ENCODE results near the gene POLA2.
"Not testable (repeated sequence)": the region's sequence is repeated elsewhere in the genome, so short reads cannot be mapped to it uniquely, and the experiment has no call there.

Gene POLA2, protein sequence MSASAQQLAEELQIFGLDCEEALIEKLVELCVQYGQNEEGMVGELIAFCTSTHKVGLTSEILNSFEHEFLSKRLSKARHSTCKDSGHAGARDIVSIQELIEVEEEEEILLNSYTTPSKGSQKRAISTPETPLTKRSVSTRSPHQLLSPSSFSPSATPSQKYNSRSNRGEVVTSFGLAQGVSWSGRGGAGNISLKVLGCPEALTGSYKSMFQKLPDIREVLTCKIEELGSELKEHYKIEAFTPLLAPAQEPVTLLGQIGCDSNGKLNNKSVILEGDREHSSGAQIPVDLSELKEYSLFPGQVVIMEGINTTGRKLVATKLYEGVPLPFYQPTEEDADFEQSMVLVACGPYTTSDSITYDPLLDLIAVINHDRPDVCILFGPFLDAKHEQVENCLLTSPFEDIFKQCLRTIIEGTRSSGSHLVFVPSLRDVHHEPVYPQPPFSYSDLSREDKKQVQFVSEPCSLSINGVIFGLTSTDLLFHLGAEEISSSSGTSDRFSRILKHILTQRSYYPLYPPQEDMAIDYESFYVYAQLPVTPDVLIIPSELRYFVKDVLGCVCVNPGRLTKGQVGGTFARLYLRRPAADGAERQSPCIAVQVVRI

DNA sequence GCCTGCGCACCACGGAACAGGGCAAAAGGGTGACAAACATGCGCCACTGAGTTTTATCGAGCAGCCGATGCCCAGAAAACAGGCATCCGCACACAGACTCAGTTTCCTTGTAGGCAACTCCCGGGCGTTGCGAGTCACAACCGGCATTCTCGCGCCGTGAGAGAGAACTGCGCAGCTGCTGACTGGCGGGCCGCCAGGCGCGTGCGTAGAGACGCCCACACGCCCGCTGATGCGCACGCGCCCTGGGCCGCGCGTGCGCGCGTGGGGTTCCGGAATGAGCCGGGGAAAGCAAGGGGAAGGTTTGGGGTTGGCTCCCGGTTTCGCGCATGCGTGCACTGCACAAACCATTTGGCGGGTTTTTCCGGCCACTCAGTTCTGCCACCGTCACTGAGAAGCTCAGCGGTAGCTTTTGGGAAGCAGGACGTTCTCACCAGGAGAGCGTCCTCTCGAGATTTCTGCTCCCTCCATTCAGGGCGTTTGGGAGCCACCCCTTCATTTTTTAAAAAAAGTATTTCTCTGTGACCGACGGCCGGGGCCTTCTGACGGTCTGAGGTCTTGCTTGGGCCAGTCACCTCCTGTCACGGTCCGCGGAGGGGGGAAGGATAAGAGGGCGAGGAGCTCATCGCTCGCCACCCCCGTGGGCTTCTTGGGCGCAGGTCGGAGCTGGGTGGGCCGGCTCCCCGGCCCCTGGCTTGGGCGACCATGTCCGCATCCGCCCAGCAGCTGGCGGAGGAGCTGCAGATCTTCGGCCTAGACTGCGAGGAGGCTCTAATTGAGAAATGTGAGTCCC, at the start of gene POLA2:
Gene POLA2 (plus strand): TSS at position 372 of the 790 bp plus-strand sequence. CDS start 331 bp downstream, at position 703.
- DNase-seq: peak; percentile 97

DNA sequence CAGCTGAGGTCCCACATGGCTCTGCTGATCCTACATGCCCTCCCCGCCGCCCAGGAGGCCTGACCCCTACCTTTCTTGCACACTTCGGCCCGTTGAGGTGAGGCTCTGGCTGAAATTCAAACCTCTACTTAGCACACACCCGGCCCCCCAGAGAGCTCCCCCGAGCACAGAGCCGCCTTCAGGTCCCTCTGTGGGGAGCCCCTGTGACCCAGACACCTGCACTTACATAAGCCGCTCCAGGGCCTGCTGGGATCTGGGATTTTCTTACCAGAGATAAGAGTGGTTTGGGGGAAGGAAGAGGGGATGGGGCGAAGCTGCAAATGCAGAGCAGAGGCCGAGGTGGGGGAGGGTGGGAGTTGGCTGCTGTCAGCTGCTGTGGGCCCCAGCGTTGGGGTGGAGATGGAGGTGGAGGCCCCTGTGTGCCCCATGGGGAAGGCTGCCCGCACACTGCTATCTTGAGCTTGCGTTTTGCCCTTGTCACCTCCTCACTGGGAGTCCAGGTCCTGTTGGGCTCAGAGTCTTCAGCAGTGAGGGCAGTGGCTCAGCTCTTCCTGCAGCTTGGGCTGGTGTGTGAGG, 49.4 kb upstream of the POLA2 start:
- DNase-seq: no peak

DNA sequence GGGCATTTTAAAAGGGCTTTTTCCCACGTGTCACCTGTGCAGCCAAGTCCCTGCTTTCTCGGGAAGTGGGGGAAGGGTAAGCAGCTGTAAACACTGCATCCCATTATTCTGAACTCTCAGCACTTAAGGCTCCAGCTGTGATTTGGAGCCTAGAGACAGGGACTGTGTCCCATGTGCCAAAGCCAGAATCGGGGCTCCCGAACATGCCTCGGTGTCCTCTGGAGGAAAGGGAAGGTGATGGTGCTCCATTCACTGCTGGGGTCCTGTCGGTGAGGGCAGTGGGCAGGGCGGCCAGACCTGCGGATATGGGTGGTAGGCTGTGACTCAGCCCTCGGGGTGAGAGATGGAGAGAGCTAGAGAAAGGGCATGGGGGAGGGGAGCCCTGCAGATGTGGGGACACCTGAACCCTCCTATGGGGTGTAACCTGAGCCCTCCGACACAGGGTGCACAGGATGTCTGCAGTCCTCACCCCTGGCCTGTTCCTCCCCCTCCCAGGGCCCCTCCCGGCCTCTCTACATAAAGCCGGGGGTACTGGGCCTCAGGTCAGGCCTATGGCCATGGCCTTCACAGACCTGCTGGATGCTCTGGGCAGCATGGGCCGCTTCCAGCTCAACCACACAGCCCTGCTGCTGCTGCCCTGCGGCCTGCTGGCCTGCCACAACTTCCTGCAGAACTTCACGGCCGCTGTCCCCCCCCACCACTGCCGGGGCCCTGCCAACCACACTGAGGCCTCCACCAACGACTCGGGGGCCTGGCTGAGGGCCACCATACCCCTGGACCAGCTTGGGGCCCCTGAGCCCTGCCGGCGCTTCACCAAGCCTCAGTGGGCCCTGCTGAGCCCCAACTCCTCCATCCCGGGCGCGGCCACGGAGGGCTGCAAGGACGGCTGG, 48.2 kb upstream of the POLA2 start:
- DNase-seq: peak; percentile 53

DNA sequence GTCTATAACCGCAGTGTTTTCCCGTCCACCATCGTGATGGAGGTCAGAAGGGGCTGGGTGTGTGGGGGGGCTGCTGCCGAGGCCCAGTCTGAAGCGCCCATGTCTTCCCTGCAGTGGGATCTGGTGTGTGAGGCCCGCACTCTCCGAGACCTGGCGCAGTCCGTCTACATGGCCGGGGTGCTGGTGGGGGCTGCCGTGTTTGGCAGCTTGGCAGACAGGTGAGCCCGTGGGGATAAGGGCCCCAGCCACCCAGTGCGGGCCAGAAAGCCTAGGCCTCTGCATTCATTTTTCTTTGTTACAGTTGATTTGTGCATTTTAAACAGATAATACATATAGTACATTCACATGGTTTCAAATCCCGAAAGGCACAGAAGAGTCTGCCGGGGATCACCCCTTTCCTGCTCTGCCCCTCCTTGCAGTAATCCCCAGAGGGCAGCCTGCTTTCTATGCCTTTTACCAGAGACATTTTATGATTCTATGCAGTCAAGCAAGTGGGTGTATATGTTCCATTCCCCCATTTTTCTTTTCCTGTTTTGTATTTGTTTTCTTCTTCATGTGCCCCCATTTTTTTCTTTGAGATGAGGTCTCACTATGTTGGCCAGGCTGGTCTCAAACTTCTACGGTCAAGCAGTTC, 47.4 kb upstream of the POLA2 start:
- DNase-seq: no peak

DNA sequence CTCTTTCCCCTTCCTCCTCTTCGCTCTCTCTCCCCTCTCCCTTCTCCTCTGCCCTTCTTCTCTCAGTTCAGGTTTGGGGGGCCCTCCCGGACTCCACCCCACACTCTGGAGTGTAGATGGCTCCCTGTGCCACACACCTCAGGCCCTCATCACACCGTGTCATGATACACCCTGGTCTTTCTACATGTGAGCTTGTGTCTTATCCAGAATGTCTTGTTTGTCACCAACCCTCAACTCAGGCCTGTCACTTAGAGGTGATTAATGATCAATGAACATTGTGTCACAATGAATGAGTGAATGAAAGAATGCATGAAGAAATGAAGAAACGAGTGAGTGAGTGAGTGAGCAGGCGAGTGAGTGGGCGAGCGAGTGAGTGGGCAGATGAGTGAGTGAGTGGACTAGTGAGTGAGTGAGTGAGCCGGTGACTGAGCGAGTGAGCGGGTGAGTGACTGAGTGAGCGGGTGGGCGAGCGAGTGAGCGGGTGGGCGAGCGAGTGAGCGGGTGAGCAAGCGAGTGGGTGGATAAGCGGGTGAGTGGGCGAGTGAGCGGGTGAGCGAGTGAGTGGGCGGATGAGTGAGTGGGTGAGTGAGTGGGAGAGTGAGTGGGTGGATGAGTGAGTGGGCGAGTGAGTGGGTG, 46.2 kb upstream of the POLA2 start:
- DNase-seq: peak; percentile 49

DNA sequence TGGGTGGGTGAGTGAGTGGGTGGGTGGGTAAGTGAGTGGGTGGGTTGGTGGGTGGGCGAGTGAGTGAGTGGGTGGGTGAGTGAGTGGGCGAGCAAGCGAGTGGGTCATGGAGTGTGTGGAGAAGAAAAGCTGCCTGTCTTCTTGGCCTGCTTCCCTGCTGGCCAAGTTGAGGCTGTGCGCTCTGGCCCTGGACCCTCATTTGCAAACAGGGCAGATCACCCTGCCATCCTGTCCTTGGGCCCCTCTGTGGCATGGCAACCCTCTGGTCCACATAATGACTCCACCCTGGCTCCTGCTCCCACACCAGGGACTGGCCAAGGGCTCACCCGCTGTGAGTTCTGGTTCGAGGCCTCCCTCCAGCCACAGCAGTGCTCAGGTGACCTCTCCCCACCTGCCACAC, 44.9 kb upstream of the POLA2 start:
- no peak for DNase-seq

DNA sequence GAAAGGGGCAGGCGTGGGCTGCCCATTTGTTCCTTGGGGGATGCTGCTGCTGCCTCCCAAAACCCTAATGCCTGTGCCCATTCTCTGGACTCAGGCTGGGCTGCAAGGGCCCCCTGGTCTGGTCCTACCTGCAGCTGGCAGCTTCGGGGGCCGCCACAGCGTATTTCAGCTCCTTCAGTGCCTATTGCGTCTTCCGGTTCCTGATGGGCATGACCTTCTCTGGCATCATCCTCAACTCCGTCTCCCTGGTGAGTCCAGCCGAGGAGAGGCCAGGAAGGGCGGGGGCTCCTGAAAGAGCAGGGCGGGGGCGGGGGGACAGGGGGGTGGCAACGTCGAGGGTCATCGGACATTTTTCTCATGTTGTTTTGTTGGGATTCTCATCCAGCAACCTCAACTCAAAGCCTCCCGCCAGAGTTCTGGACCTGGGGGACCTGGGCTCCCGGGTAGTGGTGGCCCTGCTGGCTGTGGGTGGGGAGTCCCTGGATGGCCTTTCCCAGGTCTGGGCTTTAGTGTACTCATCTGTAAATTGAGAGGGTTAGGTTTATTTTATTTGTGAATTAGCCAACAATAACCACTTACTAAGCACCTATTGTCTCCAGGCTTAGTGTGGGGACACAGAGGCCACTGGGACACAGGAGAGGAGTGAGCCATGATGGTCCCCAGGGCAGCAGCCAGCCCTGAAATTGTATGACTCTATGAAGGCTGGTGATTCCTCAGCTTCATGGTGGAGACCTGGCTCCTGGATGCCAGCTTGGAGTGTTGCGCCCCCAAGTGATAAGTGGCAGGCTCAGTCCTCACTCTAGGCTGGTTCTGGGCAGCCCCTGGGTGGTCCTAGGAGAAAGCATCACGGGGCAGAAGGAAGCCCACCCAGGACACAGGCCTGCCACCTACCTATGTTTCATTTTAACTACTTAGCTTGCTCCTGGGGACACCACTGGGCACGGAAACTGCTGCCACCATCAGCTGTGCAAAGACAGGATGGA, 44.0 kb upstream of the POLA2 start:
- no peak for DNase-seq

DNA sequence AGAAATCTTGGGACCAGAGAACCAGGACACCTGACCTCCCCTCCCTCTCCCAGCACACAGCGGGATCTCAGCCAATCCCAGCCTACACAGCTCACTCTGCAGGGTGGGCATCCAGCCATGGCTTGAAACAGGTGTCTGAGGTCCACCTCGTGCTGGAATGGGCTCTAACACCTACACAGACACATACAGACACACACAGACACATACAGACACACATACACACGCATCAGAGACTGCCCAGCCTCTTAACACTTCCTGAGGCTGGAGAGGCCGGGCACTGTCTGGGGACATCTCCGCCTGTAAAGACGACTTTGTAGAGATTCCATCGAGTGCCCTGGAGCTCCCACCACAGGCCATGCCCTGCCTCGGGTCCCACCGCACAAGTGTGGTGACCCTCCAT, 43.3 kb upstream of the POLA2 start:
- DNase-seq: no peak

DNA sequence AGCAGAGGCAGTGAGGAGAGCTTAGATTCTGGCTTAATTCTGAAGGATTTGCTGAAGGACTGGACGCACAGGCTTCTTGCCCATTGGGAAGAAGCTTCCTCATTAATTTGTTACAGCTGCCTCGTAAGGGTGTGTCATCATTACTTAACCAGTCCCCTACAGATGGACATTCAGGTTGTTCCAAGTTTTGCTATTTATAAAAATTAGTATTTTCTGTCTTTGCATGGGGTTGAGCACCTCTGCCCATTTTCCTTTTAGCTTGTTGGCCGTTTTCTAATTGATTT, 41.9 kb upstream of the POLA2 start:
- DNase-seq: no peak

DNA sequence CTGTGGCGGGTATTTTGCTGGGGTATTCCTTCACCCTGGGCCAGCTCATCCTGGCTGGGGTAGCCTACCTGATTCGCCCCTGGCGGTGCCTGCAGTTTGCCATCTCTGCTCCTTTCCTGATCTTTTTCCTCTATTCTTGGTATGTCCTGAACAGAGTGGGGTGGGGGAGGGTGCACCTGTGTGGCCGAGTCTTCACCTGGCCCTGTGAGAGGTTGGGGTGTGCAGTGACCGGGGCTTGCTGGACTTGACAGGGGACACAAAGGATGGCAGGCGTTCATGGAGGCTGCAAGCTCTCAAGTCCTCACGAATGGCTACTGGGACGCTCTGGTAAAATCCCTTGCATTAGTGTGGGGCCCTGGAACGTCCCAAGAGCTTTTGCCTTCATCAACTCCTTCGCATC, 40.7 kb upstream of the POLA2 start:
- no peak for DNase-seq

DNA sequence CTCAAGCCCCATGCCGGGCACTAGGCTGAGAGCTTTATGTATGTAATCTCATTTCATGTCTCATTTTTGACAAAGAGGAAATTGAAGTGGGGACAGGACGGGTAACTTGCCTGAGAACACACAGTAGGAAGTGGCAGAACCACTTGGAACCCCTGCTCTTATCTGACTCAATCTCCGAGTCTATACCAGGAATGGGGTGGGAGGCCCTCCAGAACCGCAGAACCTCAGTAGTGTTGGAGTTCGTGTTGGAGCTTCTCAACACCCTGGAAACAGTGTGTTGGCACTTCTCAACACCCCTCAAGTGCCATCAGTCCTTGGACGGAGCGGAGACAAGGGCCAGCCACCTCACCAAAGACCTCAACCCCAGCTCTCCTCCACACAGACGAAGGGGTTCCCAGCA, 38.8 kb upstream of the POLA2 start:
- DNase-seq: no peak

DNA sequence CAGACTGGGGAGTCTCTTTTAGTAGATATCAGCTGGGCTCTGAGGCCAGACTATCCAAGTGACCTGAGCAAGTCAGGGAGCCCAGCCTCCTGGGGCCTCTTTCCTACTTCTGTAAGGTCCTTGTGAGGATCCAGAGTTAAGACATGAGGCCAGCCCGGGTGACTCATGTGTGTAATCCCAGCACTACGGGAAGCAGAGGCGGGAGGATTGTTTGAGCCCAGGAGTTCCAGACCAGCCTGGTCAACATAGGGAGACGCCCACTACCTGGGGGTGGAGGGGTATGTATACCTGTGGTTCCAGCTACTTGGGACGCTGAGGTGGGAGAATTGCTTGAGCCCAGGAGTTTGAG, 36.9 kb upstream of the POLA2 start:
- DNase-seq: no peak

DNA sequence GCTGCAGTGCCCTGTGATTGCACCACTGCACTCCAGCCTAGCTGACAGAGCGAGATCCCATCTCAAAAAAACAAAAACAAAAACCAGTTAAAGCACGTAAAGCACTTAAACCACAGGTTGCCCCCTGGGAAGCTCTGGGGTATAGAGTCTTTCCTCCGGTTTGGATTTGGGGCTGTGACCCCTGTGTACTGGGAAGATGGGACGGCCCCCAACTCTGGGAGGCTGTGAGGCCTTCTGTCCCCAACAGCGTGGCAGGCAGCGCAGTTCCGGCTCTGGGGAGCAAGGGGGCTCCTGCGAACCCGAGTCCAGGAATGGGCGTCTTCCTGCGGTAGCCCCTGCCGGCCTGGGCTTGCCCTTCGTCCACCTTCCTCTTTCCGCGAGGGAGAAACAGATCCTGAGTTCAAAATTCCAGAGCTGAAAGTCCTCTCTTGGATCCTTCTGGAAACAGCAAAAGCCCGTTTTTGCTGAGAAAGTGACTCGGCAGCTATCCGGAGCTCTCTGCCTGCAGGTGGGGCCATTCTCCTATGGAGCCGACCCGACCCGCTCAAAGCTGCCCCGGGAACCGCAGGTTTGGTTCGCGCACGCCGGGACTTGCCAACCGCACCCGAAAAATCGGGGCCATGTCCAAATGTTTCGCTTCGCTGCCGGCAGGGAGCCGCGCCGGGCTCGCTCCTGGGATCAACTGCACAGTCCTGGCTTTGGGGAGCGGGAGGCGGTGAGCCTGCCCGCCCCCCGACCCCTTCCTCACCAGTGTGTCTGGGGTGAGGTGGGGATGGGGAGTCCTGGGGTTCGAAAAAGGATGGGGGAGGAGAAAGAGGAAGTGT, 36.3 kb upstream of the POLA2 start:
- DNase-seq: peak; percentile 67

DNA sequence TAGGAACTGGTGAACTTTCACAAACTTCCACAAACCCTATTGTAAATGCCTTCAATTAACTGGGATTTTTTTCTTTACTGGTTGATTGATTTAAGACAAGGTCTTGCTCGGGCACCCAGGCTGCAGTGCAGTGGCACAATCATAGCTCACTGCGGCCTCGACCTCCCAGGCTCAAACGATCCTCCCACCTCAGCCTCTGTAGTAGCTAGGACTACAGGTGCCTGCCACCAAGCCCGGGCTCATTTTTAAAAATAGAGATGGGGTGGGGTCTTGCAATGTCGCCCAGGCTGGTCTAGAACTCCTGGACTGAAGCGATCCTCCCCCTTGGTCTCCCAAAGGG, 35.7 kb upstream of the POLA2 start:
- no peak for DNase-seq

DNA sequence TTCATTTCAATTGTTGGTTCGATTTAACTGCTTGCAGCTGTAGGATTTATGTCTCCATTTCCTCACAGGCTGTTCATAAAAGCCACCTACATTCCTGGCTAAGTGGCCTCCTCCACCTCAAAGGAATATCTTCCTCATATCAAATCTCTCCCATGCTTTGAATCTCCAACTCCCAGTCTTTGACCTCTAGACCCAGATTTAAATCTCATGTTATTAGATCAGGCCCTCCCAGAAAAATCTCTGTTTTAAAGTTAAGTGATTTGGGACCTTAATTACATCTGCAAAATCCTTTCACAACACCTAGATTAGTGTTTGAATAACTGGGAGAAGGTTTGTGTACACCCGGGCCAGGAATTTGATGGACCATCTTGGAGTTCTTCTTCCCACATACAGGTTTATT, 33.9 kb upstream of the POLA2 start:
- no peak for DNase-seq

DNA sequence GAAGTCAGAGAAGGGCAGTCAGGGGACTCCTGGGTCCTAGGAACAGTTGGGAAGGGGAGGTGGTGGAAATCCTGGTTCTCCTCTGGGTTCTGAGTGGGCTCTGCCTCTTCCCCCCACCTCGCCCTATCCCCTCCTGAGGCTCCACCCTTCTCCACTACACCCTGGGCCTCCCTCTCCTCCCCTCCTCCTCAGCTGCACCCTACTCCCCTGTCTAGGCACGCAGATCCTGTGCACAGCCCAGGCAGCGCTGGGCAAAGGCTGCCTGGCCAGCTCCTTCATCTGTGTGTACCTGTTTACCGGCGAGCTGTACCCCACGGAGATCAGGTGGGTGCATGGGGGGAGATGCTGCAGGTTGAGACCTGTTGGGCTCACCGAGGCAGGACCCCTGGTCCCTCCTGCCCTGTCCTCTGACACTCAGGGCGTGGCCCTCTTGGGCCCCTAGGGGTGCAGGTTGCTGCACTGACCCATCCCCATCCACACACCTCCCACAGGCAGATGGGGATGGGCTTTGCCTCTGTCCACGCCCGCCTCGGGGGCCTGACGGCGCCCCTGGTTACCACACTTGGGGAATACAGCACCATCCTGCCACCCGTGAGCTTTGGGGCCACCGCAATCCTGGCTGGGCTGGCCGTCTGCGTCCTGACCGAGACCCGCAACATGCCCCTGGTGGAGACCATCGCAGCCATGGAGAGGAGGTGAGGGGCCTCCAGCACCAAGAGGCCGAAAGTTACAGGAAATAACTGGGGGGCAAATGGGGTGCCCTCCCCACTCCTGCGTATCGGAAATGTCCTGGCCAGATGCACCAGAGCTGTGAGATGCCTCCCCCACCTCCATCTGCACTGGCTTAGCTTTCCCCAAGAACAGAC, 25.3 kb upstream of the POLA2 start:
- no peak for DNase-seq

DNA sequence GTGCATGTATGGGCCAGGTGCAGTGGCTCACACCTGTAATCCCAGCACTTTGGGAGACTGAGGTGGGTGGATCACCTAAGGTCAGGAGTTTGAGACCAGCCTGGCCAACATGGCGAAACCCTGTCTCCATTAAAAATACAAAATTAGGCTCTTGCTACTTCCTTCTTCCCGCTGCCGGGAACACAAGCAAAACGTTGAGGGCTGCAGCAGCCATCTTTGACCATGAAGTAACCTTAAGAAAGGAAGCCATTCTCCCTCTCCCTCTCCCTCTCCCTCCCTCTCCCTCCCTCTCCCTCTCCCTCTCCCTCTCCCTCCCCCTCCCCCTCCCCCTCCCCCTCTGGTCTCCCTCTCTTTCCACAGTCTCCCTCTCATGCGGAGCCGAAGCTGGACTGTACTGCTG, 23.5 kb upstream of the POLA2 start:
- DNase-seq: not testable (repeated sequence)

DNA sequence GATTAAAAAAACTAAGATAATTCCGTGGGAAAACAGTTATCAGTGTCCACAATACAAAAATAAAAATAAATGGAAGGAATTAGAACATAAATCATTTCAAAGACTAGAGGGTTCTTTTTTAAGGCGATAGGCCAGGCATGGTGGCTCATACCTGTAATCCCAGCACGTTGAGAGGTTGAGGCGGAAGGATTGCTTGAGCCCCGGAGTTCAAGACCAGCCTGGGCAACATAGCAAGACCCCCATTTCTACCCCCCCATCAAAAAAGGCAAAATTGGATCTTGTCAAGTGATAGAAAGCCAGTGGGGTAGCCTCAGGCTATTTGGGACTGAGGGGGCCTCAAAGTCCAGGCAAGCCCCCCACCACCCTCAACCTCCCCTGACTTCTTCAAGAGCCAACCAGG, 20.6 kb upstream of the POLA2 start:
- DNase-seq: no peak

DNA sequence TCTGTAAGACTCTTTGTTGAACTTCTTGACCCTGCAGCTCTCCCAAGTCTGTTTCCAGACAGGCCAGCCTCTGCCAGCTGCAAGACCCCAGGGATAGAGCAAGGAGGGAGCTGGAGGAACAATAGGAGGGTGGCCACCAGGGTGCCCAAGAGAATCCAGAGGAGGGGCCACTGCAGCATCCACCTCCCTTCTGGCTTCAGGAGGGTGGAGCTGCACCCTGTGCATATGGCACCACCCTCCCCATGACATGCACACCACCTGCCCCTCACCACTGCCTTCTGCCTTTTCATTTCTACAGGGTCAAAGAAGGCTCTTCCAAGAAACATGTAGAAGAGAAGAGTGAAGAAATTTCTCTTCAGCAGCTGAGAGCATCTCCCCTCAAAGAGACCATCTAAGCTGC, 20.1 kb upstream of the POLA2 start:
- DNase-seq: no peak

All from stimulated activated CD8-positive, alpha-beta memory T cell treated with anti-CD3 and anti-CD28 coated beads, Interleukin-4, amount 100 ng/mL, for 48 hours (primary cell).